ENCODE data around the gene BCL2L14.

Gene BCL2L14

DNA sequence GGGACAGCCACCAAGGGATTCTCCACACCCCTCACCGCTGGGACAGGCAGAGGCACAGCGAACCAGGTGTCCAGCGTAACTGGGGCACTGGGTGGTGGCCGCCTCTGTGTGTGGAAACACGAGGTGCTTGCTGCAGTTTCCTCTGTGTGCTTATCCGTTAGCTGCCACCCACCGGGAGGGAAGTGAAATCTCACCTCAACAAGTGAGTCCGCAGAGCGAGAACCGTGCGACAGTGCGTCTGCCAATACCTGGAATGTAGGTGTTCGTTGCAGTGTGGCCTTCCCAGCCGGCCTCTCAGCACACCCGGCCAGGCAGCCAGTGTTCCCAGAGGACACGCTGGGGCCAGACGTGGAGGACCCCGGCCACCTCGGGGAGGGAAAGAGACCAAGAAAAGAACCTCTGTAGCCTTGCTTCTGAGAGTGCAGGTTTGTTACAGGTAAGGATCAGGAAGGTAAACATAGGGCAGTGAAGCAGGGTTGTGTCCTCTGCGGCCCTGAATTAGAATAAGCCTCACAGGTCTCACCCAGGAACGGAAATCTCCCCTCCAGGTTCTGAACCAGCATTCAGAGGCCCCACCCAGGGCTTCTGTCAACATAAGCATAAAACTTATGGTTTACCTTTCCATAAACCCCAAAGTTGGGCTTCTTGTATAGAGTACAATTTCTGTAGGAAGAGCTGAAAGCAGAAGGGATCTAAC, 1.5 kb downstream of the BCL2L14 start:
- Histone ChIP-seq H3K27ac (no peak overlapping the region), H3K9ac (ENCODE audit: insufficient read length) (no peak overlapping the region), H3K9me3 (ENCODE audit: low read depth, low read length) (no peaks in the 10 kb centered on the region), H3K4me3 (no peak overlapping the region), H3K36me3 (ENCODE audit: insufficient read depth, low read length) (no peaks in the 10 kb centered on the region)
- TF ChIP-seq EZH2 (IDR thresholded peaks at IDR 0.05) (no peak), FOXP2 (optimal IDR thresholded peaks at IDR 0.05; ENCODE audit: control extremely low read depth, extremely low read length, insufficient read depth) (no peak), POLR2AphosphoS5 (IDR thresholded peaks at IDR 0.05; ENCODE audit: borderline replicate concordance, low read depth, low read length) (no peak)
- DNase-seq (ENCODE audit: low read depth, low spot score), result no peak

DNA sequence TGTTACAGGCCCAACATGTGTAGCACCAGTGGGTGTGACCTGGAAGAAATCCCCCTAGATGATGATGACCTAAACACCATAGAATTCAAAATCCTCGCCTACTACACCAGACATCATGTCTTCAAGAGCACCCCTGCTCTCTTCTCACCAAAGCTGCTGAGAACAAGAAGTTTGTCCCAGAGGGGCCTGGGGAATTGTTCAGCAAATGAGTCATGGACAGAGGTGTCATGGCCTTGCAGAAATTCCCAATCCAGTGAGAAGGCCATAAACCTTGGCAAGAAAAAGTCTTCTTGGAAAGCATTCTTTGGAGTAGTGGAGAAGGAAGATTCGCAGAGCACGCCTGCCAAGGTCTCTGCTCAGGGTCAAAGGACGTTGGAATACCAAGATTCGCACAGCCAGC, 8.6 kb downstream of the BCL2L14 start:
- DNase-seq (ENCODE audit: low read depth, low spot score), result no peak
- no peak overlapping the region for H3K4me3 ChIP-seq
- no peak overlapping the region for H3K9ac ChIP-seq (ENCODE audit: insufficient read length)
- no peak overlapping the region for H3K27ac ChIP-seq
- TF ChIP-seq FOXP2 (optimal IDR thresholded peaks at IDR 0.05; ENCODE audit: control extremely low read depth, extremely low read length, insufficient read depth) (no peak), POLR2AphosphoS5 (IDR thresholded peaks at IDR 0.05; ENCODE audit: borderline replicate concordance, low read depth, low read length) (no peak), EZH2 (IDR thresholded peaks at IDR 0.05) (no peak)
- H3K36me3 ChIP-seq (ENCODE audit: insufficient read depth, low read length), result no peaks in the 10 kb centered on the region
- H3K9me3 ChIP-seq (ENCODE audit: low read depth, low read length), result no peaks in the 10 kb centered on the region

DNA sequence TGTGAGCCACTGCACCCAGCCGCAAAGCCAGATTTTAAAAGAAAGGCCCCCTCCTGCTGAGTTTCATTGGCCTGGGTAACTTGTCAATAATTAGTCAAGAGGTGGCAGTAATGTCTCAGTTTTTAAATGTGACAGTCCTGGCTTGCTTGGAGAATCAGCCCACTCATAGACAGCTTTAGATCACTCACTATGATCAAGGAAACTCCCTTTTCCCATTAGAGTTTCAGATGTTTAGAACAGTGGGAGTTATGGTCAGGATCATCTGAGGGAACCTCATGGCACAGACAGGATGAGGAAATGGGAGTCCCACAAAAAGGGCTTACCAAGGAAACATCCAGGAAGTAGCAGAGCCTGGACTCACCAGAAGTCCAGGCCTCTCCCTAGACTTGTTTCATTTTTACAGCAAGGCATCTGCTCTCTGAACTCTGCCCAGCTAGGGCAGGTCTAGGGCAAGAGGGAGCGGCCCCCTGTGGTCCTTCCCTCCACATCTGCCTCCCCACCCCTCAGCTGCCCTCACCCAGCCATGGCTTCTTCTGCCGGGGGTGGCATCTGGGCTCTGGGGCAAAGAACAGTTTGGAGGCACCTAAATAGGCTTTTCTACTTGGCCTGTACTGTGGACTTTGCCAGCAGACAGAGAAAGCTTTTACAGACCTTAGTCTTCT, 11.2 kb downstream of the BCL2L14 start:
- TF ChIP-seq POLR2AphosphoS5 (IDR thresholded peaks at IDR 0.05; ENCODE audit: borderline replicate concordance, low read depth, low read length), result no peak
- TF ChIP-seq EZH2 (IDR thresholded peaks at IDR 0.05), result no peak
- no peak for TF ChIP-seq FOXP2 (optimal IDR thresholded peaks at IDR 0.05; ENCODE audit: control extremely low read depth, extremely low read length, insufficient read depth)
- no peak overlapping the region for H3K4me3 ChIP-seq
- H3K36me3 ChIP-seq (ENCODE audit: insufficient read depth, low read length), result no peaks in the 10 kb centered on the region
- no peaks in the 10 kb centered on the region for H3K9me3 ChIP-seq (ENCODE audit: low read depth, low read length)
- H3K27ac ChIP-seq, result 0 out of 2 replicates have a peak overlapping the region, but pooled peaks have one; percentile 0
- no peak overlapping the region for H3K9ac ChIP-seq (ENCODE audit: insufficient read length)
- peak; percentile 26 for DNase-seq (ENCODE audit: low read depth, low spot score)

DNA sequence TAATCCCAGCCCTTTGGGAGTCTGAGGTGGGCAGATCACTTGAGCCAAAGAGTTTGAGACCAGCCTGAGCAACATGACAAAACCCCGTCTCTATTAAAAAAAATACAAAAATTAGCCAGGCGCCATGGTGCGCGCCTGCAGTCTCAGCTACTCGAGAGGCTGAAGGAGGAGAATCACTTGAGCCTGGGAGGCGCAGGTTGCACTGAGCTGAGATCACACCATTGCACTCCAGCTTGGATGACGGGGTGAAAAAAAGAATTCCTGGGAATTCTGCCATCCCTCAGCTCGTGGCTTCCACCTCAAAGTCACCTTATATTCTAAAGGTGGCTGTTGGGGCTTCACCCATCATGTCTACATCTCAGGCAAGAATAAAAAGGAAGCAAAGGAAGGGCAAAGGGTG, 12.9 kb downstream of the BCL2L14 start:
- TF ChIP-seq FOXP2 (optimal IDR thresholded peaks at IDR 0.05; ENCODE audit: control extremely low read depth, extremely low read length, insufficient read depth), result no peak
- TF ChIP-seq POLR2AphosphoS5 (IDR thresholded peaks at IDR 0.05; ENCODE audit: borderline replicate concordance, low read depth, low read length), result no peak
- TF ChIP-seq EZH2 (IDR thresholded peaks at IDR 0.05), result no peak
- Histone ChIP-seq H3K4me3 (no peak overlapping the region), H3K9ac (ENCODE audit: insufficient read length) (no peak overlapping the region), H3K9me3 (ENCODE audit: low read depth, low read length) (no peaks in the 10 kb centered on the region), H3K36me3 (ENCODE audit: insufficient read depth, low read length) (no peaks in the 10 kb centered on the region), H3K27ac (no peak overlapping the region)
- no peak for DNase-seq (ENCODE audit: low read depth, low spot score)

DNA sequence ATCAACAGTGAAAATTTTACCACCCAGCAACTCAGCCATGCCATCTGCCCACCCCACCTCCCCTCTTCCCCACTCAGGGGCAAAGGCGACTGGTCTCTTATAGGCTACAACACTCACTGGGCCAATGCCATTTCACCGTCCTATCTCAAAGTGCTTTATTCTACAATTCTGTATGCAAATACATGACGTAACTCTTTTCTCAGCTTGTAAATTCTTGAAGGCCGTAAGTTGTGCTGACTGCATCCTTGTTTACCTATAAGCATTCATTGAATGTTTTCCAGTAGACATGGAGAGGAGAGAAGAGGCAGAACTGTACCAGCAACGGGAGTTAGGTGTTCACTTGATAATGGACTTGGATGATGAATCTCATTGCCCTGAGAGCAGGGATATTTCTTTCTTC, 15.6 kb downstream of the BCL2L14 start:
- Histone ChIP-seq H3K9ac (ENCODE audit: insufficient read length) (no peak overlapping the region), H3K27ac (no peak overlapping the region), H3K36me3 (ENCODE audit: insufficient read depth, low read length) (no peaks in the 10 kb centered on the region), H3K4me3 (no peak overlapping the region), H3K9me3 (ENCODE audit: low read depth, low read length) (no peaks in the 10 kb centered on the region)
- no peak for TF ChIP-seq POLR2AphosphoS5 (IDR thresholded peaks at IDR 0.05; ENCODE audit: borderline replicate concordance, low read depth, low read length)
- TF ChIP-seq EZH2 (IDR thresholded peaks at IDR 0.05), result no peak
- no peak for TF ChIP-seq FOXP2 (optimal IDR thresholded peaks at IDR 0.05; ENCODE audit: control extremely low read depth, extremely low read length, insufficient read depth)
- no peak for DNase-seq (ENCODE audit: low read depth, low spot score)

DNA sequence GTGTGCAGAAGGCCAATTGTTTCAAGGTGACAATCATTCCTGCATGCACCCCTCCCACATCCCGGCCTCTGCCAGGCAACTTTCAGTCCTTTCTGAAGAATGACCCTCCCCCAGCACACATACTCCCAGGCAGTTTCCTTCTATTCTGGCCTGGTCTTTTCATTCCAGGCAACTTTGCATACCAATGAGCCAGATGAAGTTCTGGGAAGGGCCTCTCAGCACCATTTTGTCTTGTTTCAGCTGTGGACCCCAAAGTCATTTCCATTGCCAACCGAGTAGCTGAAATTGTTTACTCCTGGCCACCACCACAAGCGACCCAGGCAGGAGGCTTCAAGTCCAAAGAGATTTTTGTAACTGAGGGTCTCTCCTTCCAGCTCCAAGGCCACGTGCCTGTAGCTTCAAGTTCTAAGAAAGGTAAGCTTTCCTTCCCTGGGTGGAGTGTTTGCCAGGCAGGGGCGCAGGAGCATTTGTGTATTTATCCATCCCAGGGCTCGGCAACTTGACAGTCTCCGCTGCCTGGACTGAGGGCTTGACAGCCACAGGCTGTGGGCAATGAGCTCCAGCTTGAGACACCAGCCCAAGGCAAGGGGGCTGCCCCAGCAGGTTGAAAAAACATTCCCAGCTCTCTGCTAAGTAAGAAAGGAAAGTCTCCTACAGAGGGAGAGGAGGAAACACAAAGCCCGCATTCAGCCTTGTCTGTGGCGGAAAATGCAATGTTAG, 16.4 kb downstream of the BCL2L14 start:
- Histone ChIP-seq H3K27ac (no peak overlapping the region), H3K9ac (ENCODE audit: insufficient read length) (no peak overlapping the region), H3K9me3 (ENCODE audit: low read depth, low read length) (no peaks in the 10 kb centered on the region), H3K4me3 (no peak overlapping the region), H3K36me3 (ENCODE audit: insufficient read depth, low read length) (no peaks in the 10 kb centered on the region)
- TF ChIP-seq FOXP2 (optimal IDR thresholded peaks at IDR 0.05; ENCODE audit: control extremely low read depth, extremely low read length, insufficient read depth) (no peak), EZH2 (IDR thresholded peaks at IDR 0.05) (no peak), POLR2AphosphoS5 (IDR thresholded peaks at IDR 0.05; ENCODE audit: borderline replicate concordance, low read depth, low read length) (no peak)
- DNase-seq (ENCODE audit: low read depth, low spot score), result no peak

DNA sequence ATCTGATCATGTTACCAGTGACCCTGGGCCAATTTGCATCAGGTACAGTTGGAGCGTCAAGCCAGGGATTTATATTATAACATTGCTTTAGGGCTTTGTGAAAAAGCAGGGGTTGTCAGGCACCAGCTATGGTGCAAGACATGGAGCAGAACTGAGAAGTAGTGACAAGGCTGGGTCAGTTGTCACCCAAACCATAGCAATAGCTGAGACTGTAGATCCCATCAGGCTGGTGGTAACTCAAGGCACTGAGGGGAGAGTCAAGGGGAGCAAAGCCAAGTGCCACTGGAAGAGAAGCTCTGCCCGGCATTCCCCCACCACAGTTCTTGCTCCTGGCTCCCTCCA, 16.9 kb downstream of the BCL2L14 start:
- Histone ChIP-seq H3K36me3 (ENCODE audit: insufficient read depth, low read length) (no peaks in the 10 kb centered on the region), H3K9ac (ENCODE audit: insufficient read length) (no peak overlapping the region), H3K9me3 (ENCODE audit: low read depth, low read length) (no peaks in the 10 kb centered on the region), H3K4me3 (no peak overlapping the region), H3K27ac (no peak overlapping the region)
- TF ChIP-seq POLR2AphosphoS5 (IDR thresholded peaks at IDR 0.05; ENCODE audit: borderline replicate concordance, low read depth, low read length), result no peak
- TF ChIP-seq EZH2 (IDR thresholded peaks at IDR 0.05), result no peak
- no peak for TF ChIP-seq FOXP2 (optimal IDR thresholded peaks at IDR 0.05; ENCODE audit: control extremely low read depth, extremely low read length, insufficient read depth)
- DNase-seq (ENCODE audit: low read depth, low spot score), result no peak

DNA sequence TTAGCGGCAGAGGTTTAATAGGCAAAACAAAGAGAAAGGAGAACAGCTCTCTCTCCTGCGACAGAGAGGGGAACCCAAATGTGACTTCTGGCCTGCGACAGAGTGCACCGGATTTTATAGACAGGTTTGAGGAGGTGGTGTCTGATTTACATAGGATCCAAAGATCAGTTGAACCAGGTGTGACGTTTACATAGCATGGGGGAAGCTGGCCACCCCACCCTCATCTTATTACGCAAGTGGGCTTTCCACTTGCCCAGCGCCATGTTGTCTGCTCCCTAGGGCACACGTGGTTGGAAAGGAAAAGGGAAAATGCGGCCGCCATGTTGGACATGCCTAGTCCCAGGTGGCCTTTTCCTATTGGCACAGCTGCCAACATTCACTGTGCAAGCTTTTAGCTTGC, 17.4 kb downstream of the BCL2L14 start:
- H3K9ac ChIP-seq (ENCODE audit: insufficient read length), result no peak overlapping the region
- TF ChIP-seq POLR2AphosphoS5 (IDR thresholded peaks at IDR 0.05; ENCODE audit: borderline replicate concordance, low read depth, low read length), result no peak
- TF ChIP-seq EZH2 (IDR thresholded peaks at IDR 0.05), result no peak
- TF ChIP-seq FOXP2 (optimal IDR thresholded peaks at IDR 0.05; ENCODE audit: control extremely low read depth, extremely low read length, insufficient read depth), result no peak
- H3K36me3 ChIP-seq (ENCODE audit: insufficient read depth, low read length), result no peaks in the 10 kb centered on the region
- no peak overlapping the region for H3K4me3 ChIP-seq
- no peak overlapping the region for H3K27ac ChIP-seq
- no peak for DNase-seq (ENCODE audit: low read depth, low spot score)
- H3K9me3 ChIP-seq (ENCODE audit: low read depth, low read length), result no peaks in the 10 kb centered on the region
